ENCODE results near the gene MYH15. TPM values are rescaled to one million over a fixed set of nuclear protein-coding genes. Genes with fewer than 3 reads are reported as not detected.

MYH15 gene
- under 1 TPM; 0.05 to 0.19 TPM for total RNA-seq
- long read RNA-seq, donor 1, result 0 reads
- long read RNA-seq, donor 2, result 0 reads

GRCh38 chr3:108510496-108510895, at the start of gene MYH15:
Gene MYH15 (minus strand): TSS chr3:108510596. CDS start chr3:108510530, 66 bp downstream.
- DNase-seq (ENCODE audit: low spot score), result no peak
- intact Hi-C loops (cut with DNase I), result no loop called here

- intact Hi-C loops (cut with DNase I), result no loop called here
- no peak for DNase-seq (ENCODE audit: low spot score)
These were observed 45.7 kb upstream of the MYH15 start for GRCh38 chr3:108555966-108556581.

- DNase-seq (ENCODE audit: low spot score), result no peak
- intact Hi-C loops (cut with DNase I), result loop anchor here in 1 of 2 donors (5.0 kb wide), 1 partner anchor 63 kb away; no protein-coding TSS in a partner anchor
These were observed 44.6 kb upstream of the MYH15 start for GRCh38 chr3:108554913-108555571.

GRCh38 chr3:108554229-108554628, 43.8 kb upstream of the MYH15 start:
- no peak for DNase-seq (ENCODE audit: low spot score)
- intact Hi-C loops (cut with DNase I), result loop anchor here in 1 of 2 donors (5.0 kb wide), 1 partner anchor 62 kb away; no protein-coding TSS in a partner anchor

GRCh38 chr3:108552267-108553159, 42.1 kb upstream of the MYH15 start:
- no peak for DNase-seq (ENCODE audit: low spot score)
- intact Hi-C loops (cut with DNase I), result loop anchor here (2.0 to 5.0 kb wide), 2 partner anchors 60 to 62 kb away; no protein-coding TSS in a partner anchor

- intact Hi-C loops (cut with DNase I), result no loop called here
- DNase-seq (ENCODE audit: low spot score), result no peak
These were observed 38.5 kb upstream of the MYH15 start for GRCh38 chr3:108548886-108549285.

GRCh38 chr3:108548304-108548703, 37.9 kb upstream of the MYH15 start:
- no peak for DNase-seq (ENCODE audit: low spot score)
- intact Hi-C loops (cut with DNase I), result no loop called here

- DNase-seq (ENCODE audit: low spot score), result no peak
- intact Hi-C loops (cut with DNase I), result no loop called here
These were observed 36.3 kb upstream of the MYH15 start for GRCh38 chr3:108546692-108547091.

- DNase-seq (ENCODE audit: low spot score), result no peak
- intact Hi-C loops (cut with DNase I), result no loop called here
These were observed 35.9 kb upstream of the MYH15 start for GRCh38 chr3:108546247-108546646.

GRCh38 chr3:108538083-108538482, 27.7 kb upstream of the MYH15 start:
- intact Hi-C loops (cut with DNase I), result loop anchor here in 1 of 2 donors (5.0 kb wide), 1 partner anchor 41 kb away; no protein-coding TSS in a partner anchor
- DNase-seq (ENCODE audit: low spot score), result no peak

- intact Hi-C loops (cut with DNase I), result no loop called here
- no peak for DNase-seq (ENCODE audit: low spot score)
These were observed 18.3 kb upstream of the MYH15 start for GRCh38 chr3:108528459-108529252.

GRCh38 chr3:108527817-108528216, 17.4 kb upstream of the MYH15 start:
- DNase-seq (ENCODE audit: low spot score), result no peak
- intact Hi-C loops (cut with DNase I), result no loop called here

GRCh38 chr3:108527109-108527508, 16.7 kb upstream of the MYH15 start:
- DNase-seq (ENCODE audit: low spot score), result no peak
- intact Hi-C loops (cut with DNase I), result no loop called here

- intact Hi-C loops (cut with DNase I), result no loop called here
- no peak for DNase-seq (ENCODE audit: low spot score)
These were observed 15.6 kb upstream of the MYH15 start for GRCh38 chr3:108525971-108526370.

- DNase-seq (ENCODE audit: low spot score), result no peak
- intact Hi-C loops (cut with DNase I), result no loop called here
These were observed 14.9 kb upstream of the MYH15 start for GRCh38 chr3:108525256-108525655.

GRCh38 chr3:108524537-108524936, 14.1 kb upstream of the MYH15 start:
- intact Hi-C loops (cut with DNase I), result no loop called here
- no peak for DNase-seq (ENCODE audit: low spot score)

GRCh38 chr3:108518895-108519294, 8.5 kb upstream of the MYH15 start:
- no peak for DNase-seq (ENCODE audit: low spot score)

GRCh38 chr3:108516881-108517280, 6.5 kb upstream of the MYH15 start:
- intact Hi-C loops (cut with DNase I), result no loop called here
- DNase-seq (ENCODE audit: low spot score), result no peak

More at GRCh38 chr3:108518895-108519294, 8.5 kb upstream of the MYH15 start:
- intact Hi-C loops (cut with DNase I), result no loop called here

- no peak for DNase-seq (ENCODE audit: low spot score)
These were observed 3.6 kb upstream of the MYH15 start for GRCh38 chr3:108513961-108514360.

More at GRCh38 chr3:108513961-108514360, 3.6 kb upstream of the MYH15 start:
- intact Hi-C loops (cut with DNase I), result no loop called here

Data from posterior vena cava (tissue), 2 donors.